H9 (cell line): ENCODE measurements around the gene PTK7. TPM values are rescaled to one million over a fixed set of nuclear protein-coding genes. Genes with fewer than 3 reads are reported as not detected.

Experiments
- DNase-seq: peaks from one replicate; pipeline ENCODE4 v3.0.0-alpha.2; 2017
- H2AFZ ChIP-seq: one replicate; pipeline ENCODE4 v1.6.1; 2013; ENCODE audit warnings: mild to moderate bottlenecking, low read length, control low read depth, moderate library complexity
- H2AK5ac ChIP-seq: 2 replicates; pipeline ENCODE4 v1.6.1; 2013; ENCODE audit warnings: low read length, control low read depth, mixed read lengths; ENCODE audit not compliant: insufficient read length
- H2BK120ac ChIP-seq: one replicate; pipeline ENCODE4 v1.6.1; 2013; ENCODE audit warnings: low read depth, mild to moderate bottlenecking, low read length, control low read depth, inconsistent platforms; ENCODE audit not compliant: poor library complexity, severe bottlenecking
- H2BK12ac ChIP-seq: 2 replicates; pipeline ENCODE4 v1.6.1; 2013; ENCODE audit warnings: low read length, control low read depth, mixed read lengths, low read depth; ENCODE audit not compliant: insufficient read length
- H2BK15ac ChIP-seq: 2 replicates; pipeline ENCODE4 v1.6.1; 2013; ENCODE audit warnings: low read depth, low read length, control low read depth
- H2BK20ac ChIP-seq: one replicate; pipeline ENCODE4 v1.6.1; 2013; ENCODE audit warnings: low read depth, mild to moderate bottlenecking, low read length, control low read depth, inconsistent platforms; ENCODE audit not compliant: poor library complexity, severe bottlenecking
- H2BK5ac ChIP-seq: 2 replicates; pipeline ENCODE4 v1.6.1; 2013; ENCODE audit warnings: low read length, control low read depth, mixed read lengths; ENCODE audit not compliant: insufficient read length
- H3K14ac ChIP-seq: 2 replicates; pipeline ENCODE4 v1.6.1; 2013; ENCODE audit warnings: low read length, control low read depth; ENCODE audit not compliant: insufficient read depth
- H3K18ac ChIP-seq: 2 replicates; pipeline ENCODE4 v1.6.1; 2013; ENCODE audit warnings: low read depth, mild to moderate bottlenecking, mixed read lengths, low read length, control low read depth; ENCODE audit not compliant: insufficient read length
- H3K23ac ChIP-seq: 2 replicates; pipeline ENCODE4 v1.6.1; 2013; ENCODE audit warnings: low read length, control low read depth, mixed read lengths, low read depth; ENCODE audit not compliant: insufficient read length
- H3K23me2 ChIP-seq: 2 replicates; pipeline ENCODE4 v1.6.1; 2013; ENCODE audit warnings: low read depth, mild to moderate bottlenecking, mixed read lengths, low read length, control low read depth; ENCODE audit not compliant: insufficient read length, poor library complexity, severe bottlenecking
- H3K27ac ChIP-seq: 2 replicates; pipeline ENCODE4 v1.5.1; 2013; ENCODE audit warnings: low read length, control low read depth, mixed read lengths, low read depth; ENCODE audit not compliant: insufficient read length
- H3K27me3 ChIP-seq: 2 replicates; pipeline ENCODE4 v1.6.1; 2013; ENCODE audit warnings: low read length, control low read depth, inconsistent platforms; ENCODE audit not compliant: insufficient read depth
- H3K4ac ChIP-seq: 2 replicates; pipeline ENCODE4 v1.6.1; 2013; ENCODE audit warnings: low read depth, mild to moderate bottlenecking, control low read depth, inconsistent platforms, low read length, moderate library complexity
- H3K4me1 ChIP-seq: 2 replicates; pipeline ENCODE4 v1.6.1; 2013; ENCODE audit warnings: low read length, control low read depth, inconsistent platforms; ENCODE audit not compliant: insufficient read depth
- H3K4me2 ChIP-seq: 2 replicates; pipeline ENCODE4 v1.6.1; 2013; ENCODE audit warnings: low read length, control low read depth, mixed read lengths; ENCODE audit not compliant: insufficient read length, insufficient read depth
- H3K56ac ChIP-seq: 2 replicates; pipeline ENCODE4 v1.6.1; 2013; ENCODE audit warnings: low read depth, mild to moderate bottlenecking, mixed read lengths, low read length, control low read depth; ENCODE audit not compliant: insufficient read length
- H3K79me1 ChIP-seq: 2 replicates; pipeline ENCODE4 v1.6.1; 2013; ENCODE audit warnings: low read depth, mild to moderate bottlenecking, moderate library complexity, low read length, control low read depth, inconsistent platforms; ENCODE audit not compliant: insufficient read depth, poor library complexity, severe bottlenecking
- H3K79me2 ChIP-seq: 2 replicates; pipeline ENCODE4 v1.6.1; 2013; ENCODE audit warnings: low read length, control low read depth, inconsistent platforms; ENCODE audit not compliant: insufficient read depth
- H3K9ac ChIP-seq: 2 replicates; pipeline ENCODE4 v1.6.1; 2013; ENCODE audit warnings: low read length, control low read depth, mixed read lengths; ENCODE audit not compliant: insufficient read length; ENCODE audit errors: extremely low read depth
- H3K9me3 ChIP-seq: one replicate; pipeline ENCODE4 v1.6.1; 2013; ENCODE audit warnings: low read depth, low read length, inconsistent platforms; ENCODE audit not compliant: control insufficient read depth
- H3T11ph ChIP-seq: one replicate; pipeline ENCODE4 v1.6.1; 2013; ENCODE audit warnings: mild to moderate bottlenecking, low read length, control low read depth, inconsistent platforms
- H4K20me1 ChIP-seq: one replicate; pipeline ENCODE4 v1.6.1; 2013; ENCODE audit not compliant: control insufficient read depth, insufficient read length, insufficient read depth
- H4K5ac ChIP-seq: 2 replicates; pipeline ENCODE4 v1.6.1; 2013; ENCODE audit warnings: low read depth, mild to moderate bottlenecking, mixed read lengths, low read length, control low read depth; ENCODE audit not compliant: insufficient read length
- H4K8ac ChIP-seq: replicated peaks from 2 replicates; pipeline ENCODE4 v1.6.1; 2013; ENCODE audit warnings: low read length, control low read depth, mixed read lengths, low read depth; ENCODE audit not compliant: insufficient read length
- H4K91ac ChIP-seq: 2 replicates; pipeline ENCODE4 v1.6.1; 2013; ENCODE audit warnings: low read depth, mild to moderate bottlenecking, moderate library complexity, mixed read lengths, low read length, control low read depth; ENCODE audit not compliant: insufficient read length
- H3K27ac Mint-ChIP-seq, 3 experiments: 2 replicates in 2 of 3; 3 replicates in 1 of 3; pipeline ENCODE4 v1.8.0; 2020 to 2021; ENCODE audit warnings: mixed read lengths in 3 of 3, mild to moderate bottlenecking in 1 of 3, moderate library complexity in 1 of 3
- H3K27me3 Mint-ChIP-seq: 2 replicates; pipeline ENCODE4 v1.8.0; 2021; ENCODE audit warnings: low read depth, mild to moderate bottlenecking, moderate library complexity, mixed read lengths
- H3K36me3 Mint-ChIP-seq, 3 experiments: 2 replicates in 2 of 3; 3 replicates in 1 of 3; pipeline ENCODE4 v1.8.0; 2020 to 2021; ENCODE audit warnings: low read depth in 3 of 3, mixed read lengths in 3 of 3; ENCODE audit not compliant: insufficient read depth in 1 of 3
- H3K4me1 Mint-ChIP-seq, 2 experiments: 2 replicates each; pipeline ENCODE4 v1.8.0; 2020; ENCODE audit warnings: mixed read lengths in 2 of 2
- H3K4me3 Mint-ChIP-seq, 2 experiments: 2 replicates in 1 of 2; 3 replicates in 1 of 2; pipeline ENCODE4 v1.8.0; 2020 to 2021; ENCODE audit warnings: mild to moderate bottlenecking in 2 of 2, mixed read lengths in 2 of 2, moderate library complexity in 1 of 2
- H3K9me3 Mint-ChIP-seq, 2 experiments: 2 replicates in 1 of 2; 3 replicates in 1 of 2; pipeline ENCODE4 v1.8.0; 2020; ENCODE audit warnings: mild to moderate bottlenecking in 2 of 2, mixed read lengths in 2 of 2, moderate library complexity in 1 of 2
- WGBS: extraction: QIAGEN DNeasy Blood & Tissue Kit; methylation state at CpG from one replicate; pipeline ENCODE4 v1.1.7; 2013; ENCODE audit warnings: missing lambda C conversion rate, low lambda C conversion rate, mixed read lengths; ENCODE audit not compliant: insufficient read length; ENCODE audit errors: extremely low coverage; 5-methylcytosine and 5-hydroxymethylcytosine counted together
- total RNA-seq: library from RNA; stranded (reverse); gene quantifications from 2 replicates; pipeline ENCODE4 v1.2.1, GENCODE V29; 2021
- TF ChIP-seq, protein P1 (sequence below): fragments of 200-600 bp; sonication (generic); conservative IDR thresholded peaks from 3 replicates; pipeline ENCODE4 v1.8.0; 2021; ENCODE audit warnings: antibody characterized with exemption, mild to moderate bottlenecking

Gene PTK7
- total RNA-seq, 1 experiment from 2014 or later = 128 TPM

GRCh38 chr6:43061861-43062260, 14.3 kb upstream of the PTK7 start:
- H3K27ac Mint-ChIP-seq = no peak overlapping the region; a peak in 1 of 7 replicates
- H3K56ac ChIP-seq = no peak overlapping the region
- H3K4me1 ChIP-seq = 0 out of 2 replicates have a peak, but pooled peaks cover 4% of the 10 kb centered on the region
- H3K27ac ChIP-seq = no peak overlapping the region
- no peak overlapping the region for H3K23ac ChIP-seq
- H3K9me3 ChIP-seq = no peaks in the 10 kb centered on the region
- no peak overlapping the region for H2AK5ac ChIP-seq
- H3K9me3 Mint-ChIP-seq = no peaks in the 10 kb centered on the region
- H2BK12ac ChIP-seq = no peak overlapping the region
- H4K20me1 ChIP-seq = no peaks in the 10 kb centered on the region
- no peak overlapping the region for H3K4me3 Mint-ChIP-seq
- peaks cover 10% of the 10 kb centered on the region; the same call in 1 of the 2 replicates for H3K79me2 ChIP-seq
- H3K23me2 ChIP-seq = no peaks in the 10 kb centered on the region
- no peak overlapping the region for H4K5ac ChIP-seq
- H3K36me3 Mint-ChIP-seq = peaks cover 11 to 30% (median 21%) of the 10 kb centered on the region in 3 experiments; a peak in 6 of 7 replicates
- H3T11ph ChIP-seq = no peak overlapping the region
- no peak overlapping the region for H3K14ac ChIP-seq
- H2AFZ ChIP-seq = no peak overlapping the region
- WGBS = no CpG with 5 or more reads among the region's 2 CpGs
- no peak overlapping the region for H2BK20ac ChIP-seq
- H4K8ac ChIP-seq = no peak overlapping the region
- H3K27me3 Mint-ChIP-seq = no peaks in the 10 kb centered on the region
- no peak overlapping the region for H4K91ac ChIP-seq
- DNase-seq = no peak
- no peak overlapping the region for H3K18ac ChIP-seq
- H2BK5ac ChIP-seq = no peak overlapping the region
- peaks cover 3% of the 10 kb centered on the region for H3K79me1 ChIP-seq
- H3K4me1 Mint-ChIP-seq = peaks cover 16 to 22% of the 10 kb centered on the region in 2 experiments
- no peak overlapping the region for H3K9ac ChIP-seq
- TF ChIP-seq, protein P1, sequence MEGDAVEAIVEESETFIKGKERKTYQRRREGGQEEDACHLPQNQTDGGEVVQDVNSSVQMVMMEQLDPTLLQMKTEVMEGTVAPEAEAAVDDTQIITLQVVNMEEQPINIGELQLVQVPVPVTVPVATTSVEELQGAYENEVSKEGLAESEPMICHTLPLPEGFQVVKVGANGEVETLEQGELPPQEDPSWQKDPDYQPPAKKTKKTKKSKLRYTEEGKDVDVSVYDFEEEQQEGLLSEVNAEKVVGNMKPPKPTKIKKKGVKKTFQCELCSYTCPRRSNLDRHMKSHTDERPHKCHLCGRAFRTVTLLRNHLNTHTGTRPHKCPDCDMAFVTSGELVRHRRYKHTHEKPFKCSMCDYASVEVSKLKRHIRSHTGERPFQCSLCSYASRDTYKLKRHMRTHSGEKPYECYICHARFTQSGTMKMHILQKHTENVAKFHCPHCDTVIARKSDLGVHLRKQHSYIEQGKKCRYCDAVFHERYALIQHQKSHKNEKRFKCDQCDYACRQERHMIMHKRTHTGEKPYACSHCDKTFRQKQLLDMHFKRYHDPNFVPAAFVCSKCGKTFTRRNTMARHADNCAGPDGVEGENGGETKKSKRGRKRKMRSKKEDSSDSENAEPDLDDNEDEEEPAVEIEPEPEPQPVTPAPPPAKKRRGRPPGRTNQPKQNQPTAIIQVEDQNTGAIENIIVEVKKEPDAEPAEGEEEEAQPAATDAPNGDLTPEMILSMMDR = no peak
- no peak overlapping the region for H3K4ac ChIP-seq
- H2BK120ac ChIP-seq = no peak overlapping the region
- no peaks in the 10 kb centered on the region for H3K27me3 ChIP-seq
- no peak overlapping the region for H2BK15ac ChIP-seq
- H3K4me2 ChIP-seq = no peak overlapping the region
